ENCODE results near the gene H2AZ2.
"Not testable (repeated sequence)": the region's sequence is repeated elsewhere in the genome, so short reads cannot be mapped to it uniquely, and the experiment has no call there.

H2AZ2 gene

DNA sequence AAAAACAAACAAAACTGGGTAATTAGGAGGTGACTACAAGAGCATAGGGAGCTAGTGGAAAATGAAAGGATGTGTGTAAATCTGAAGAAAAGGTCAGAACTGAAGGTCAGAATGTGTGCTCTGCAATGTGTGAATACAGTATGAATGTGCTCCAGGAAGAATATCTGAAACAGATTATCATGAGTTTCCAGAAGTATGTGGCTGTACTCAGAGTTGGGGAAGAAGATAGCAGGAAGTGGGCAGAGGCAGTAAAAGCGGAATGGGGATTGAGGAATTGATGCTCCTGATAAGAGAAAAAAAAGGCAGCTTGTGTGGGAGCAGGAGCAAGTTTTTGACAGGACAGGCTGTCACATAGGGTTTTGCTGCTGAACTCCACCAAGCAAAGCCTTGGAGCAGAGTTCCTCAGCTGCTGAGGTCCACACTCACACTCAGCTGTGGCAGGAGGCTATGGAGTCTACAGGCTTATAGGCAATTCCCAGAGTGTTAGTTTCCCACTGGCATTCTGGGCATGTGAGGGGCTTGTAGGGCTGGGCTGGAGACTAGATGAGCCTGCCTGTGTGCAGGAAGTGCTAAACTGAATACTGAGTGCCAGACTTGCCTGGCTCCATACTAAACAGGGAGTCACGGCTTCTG lies 22.9 kb downstream of the H2AZ2 start:
- in situ Hi-C loops (cut with MboI; ENCODE audit: low sequenced_read_pairs): loop anchor here (25.0 kb wide), 1 partner anchor 238 kb away; the partner anchor contains the start of gene TMED4

DNA sequence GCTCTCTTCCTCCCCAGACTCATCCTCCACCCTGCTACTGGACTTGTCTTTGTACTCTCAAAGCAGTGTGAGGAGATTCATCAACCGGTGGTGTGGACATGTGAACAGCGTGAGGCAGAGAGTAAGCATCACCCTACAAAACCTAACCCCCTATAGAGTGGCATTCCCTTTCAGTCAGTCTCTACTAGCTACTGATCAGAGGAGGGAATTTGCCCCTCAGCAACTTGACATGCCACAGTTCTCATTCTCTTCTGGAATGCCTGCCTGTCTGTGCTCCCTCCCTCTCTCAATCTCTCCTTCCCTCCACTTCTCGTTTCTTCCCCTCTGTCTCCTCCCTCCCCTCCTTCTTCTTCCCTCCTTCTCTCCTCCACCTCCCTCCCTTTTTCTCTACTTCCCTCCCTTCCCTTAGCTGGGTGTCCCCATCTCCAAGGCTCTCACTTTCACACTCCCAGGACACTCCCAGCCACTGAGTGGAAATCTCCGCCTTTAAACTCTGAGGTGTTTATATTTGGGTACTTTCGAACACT lies 24.6 kb downstream of the H2AZ2 start:
- in situ Hi-C loops (cut with MboI; ENCODE audit: low sequenced_read_pairs): no loop called here

DNA sequence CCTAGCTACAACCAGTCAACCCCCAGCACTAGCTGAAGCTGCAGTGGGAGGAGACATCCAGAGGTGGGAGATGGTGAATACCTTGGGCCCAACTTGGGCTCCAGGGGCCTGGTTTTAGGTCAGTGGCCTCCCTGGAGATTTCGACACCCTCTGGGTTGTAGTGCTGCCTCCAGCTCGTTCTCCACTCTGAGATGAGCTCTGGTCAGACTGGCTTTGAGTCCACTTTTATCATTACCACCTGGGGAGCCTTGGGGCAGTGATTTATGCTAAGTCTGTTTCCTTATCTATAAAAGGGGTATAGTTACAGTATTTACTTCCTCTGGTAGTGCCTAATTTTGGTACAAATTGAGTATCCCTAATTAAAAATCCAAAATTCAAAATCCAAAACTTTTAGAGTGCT lies 28.6 kb downstream of the H2AZ2 start:
- in situ Hi-C loops (cut with MboI; ENCODE audit: low sequenced_read_pairs): no loop called here

DNA sequence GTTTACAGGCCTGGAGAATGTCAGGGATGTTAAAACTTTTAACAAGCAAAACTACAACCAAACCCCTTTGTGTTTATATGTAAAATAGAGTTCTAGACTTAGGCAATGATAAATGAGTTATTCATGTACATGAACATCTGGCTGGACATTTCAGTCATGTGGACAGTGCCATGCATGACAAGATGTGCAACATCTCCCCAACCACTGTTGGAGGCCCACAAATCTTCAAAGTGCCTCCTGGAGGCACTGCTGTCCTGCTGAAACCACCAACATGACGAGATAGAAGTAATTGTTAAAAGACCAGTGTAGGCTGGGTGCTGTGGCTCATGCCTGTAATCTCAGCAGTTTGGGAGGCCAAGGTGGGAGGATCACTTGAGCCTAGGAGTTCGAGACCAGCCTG lies 33.0 kb downstream of the H2AZ2 start:
- in situ Hi-C loops (cut with MboI; ENCODE audit: low sequenced_read_pairs): no loop called here

DNA sequence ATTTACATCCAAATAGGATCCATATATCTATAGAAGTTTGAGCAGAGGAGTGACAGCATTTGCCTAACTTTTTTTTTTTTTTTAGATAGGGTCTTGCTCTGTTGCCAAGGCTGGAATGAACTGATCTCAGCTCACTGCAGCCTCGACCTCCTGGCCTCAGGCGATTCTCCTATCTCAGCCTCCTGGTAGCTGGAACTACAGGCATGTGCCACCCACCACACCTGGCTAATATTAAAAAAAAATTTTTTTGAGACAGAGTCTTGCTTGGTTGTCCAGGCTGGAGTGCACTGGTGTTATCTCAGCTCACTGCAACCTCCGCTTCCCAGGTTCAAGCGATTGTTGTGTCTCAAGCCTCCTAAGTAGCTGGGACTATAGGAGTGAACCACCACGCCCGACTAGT lies 36.3 kb downstream of the H2AZ2 start:
- in situ Hi-C loops (cut with MboI; ENCODE audit: low sequenced_read_pairs): no loop called here

DNA sequence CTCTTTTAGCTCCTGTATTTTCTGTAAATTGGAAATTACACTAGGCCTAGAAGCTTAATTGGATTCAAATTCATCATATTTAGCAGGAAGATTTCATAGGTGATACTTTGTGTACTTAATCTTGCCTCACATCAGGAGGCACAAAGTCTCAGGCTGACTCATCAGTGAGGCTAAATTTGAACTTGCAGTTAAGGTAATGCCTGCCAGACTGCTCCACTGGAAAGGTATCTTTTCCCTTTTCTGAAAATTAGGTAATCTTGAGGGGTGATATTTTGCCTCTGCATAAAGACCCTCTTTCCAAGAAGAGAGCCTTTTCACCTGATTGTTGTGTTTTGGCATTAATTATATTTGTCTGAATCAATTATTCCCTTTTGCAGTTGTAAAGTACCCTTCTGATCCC lies 36.8 kb downstream of the H2AZ2 start:
- in situ Hi-C loops (cut with MboI; ENCODE audit: low sequenced_read_pairs): no loop called here

DNA sequence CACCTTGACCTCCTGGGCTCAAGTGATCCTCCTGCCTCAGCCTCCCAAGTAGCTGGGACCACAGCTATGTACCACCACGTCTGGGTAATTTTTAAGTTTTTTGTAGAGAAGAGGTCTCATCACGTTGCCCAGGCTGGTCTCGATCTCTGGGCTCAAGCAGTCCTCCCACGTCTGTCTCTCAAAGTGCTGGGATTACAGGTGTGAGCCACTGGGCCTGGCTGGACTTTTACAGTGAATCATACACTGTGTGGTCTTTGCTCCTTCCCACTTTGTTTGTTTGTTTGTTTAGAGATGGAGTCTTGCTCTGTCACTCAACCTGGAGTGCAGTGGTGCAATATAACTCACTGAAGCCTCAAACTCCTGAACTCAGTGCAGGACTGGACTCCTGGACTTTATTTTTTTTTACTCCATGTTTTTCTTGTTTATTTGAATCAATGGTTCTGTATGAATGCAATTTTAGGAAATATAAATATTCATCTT lies 38.9 kb downstream of the H2AZ2 start:
- in situ Hi-C loops (cut with MboI; ENCODE audit: low sequenced_read_pairs): no loop called here

DNA sequence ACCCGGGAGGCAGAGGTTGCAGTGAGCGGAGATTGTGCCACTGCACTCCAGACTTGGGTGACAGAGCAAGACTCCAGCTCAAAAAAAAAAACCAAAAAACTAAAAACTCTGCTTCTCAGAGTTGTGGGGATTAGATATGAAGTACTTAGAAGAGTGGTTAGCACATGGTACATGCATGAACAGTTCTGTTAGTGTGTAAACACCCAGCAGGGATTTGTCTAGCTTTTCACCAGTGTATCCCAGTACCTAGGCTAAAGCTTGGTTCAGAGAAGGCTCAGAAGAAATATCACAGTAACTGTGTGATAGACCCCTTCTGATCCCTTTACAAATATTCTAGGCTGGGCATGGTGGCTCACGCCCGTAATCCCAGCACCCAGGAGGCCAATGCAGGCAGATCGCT lies 41.9 kb downstream of the H2AZ2 start:
- in situ Hi-C loops (cut with MboI; ENCODE audit: low sequenced_read_pairs): no loop called here

DNA sequence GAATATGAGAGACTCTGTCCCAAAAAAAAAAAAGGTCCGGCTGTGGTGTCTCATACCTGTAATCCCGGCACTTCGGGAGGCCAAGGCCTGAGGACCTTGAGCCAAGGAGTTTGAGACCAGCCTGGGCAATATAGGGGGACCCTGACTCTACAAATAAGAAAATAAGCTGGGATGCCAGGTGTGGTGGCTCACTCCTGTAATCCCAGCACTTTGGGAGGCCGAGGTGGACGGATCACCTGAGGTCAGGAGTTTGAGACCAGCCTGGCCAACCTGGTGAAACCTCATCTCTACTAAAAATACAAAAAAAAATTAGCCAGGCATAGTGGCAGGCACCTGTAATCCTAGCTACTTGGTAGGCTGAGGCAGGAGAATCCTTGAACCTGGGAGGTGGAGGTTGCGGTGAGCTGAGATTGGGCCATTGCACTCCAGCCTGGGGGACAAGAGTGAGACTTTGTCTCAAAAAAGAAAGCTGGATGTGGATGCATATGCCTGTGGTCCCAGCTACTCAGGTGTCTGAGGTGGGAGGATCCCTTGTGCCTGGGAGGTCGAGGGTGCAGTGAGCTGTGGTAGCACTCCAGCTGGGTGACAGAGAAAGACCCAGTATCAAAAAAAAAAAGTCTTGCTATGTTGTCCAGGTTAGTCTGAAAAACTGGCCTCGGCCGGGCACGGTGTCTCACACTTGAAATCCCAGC lies 43.9 kb downstream of the H2AZ2 start:
- in situ Hi-C loops (cut with MboI; ENCODE audit: low sequenced_read_pairs): not testable (repeated sequence)

DNA sequence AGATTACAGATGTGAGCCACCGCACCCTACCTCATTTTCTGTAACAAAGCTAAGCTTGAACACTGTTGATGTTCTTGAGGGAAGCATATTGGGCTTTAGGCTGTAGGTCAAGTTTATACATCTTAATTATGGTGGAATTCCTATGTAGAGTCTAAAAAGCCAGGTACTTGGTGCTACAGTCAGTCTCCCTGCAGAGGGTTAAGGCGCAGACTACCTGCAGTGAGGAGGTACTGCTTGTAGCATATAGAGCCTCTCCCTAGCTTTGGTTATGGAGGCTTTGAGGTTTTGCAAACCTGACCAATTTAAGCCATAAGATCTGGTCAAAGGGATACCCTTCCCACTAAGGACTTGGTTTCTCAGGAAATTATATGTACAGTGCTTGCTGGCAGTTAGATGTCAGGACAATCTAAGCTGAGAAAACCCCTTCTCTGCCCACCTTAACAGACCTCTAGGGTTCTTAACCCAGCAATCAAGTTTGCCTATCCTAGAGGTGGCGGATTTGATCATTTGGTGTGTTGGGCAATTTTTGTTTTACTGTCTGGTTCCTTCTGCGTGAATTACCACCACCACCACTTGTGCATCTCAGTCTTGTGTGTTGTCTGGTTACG lies 45.4 kb downstream of the H2AZ2 start:
- in situ Hi-C loops (cut with MboI; ENCODE audit: low sequenced_read_pairs): no loop called here

DNA sequence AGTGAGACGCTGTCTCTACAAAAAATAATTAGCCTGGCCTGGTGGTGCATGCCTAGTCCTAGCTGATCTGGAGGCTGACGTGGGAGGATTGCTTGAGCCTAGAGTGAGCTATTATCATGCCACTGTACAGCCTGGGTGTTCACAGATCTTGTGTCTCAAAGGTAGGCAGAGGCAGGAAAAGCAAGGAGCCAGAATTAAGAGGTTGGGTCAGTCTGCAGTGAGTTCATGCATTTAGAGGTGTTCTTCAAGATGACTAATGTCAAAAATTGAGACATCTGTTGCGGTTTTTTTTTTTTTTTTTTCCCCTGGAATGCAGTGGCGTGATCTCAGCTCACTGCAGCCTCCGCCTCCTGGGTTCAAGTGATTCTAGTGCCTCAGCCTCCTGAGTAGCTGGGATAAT lies 46.0 kb downstream of the H2AZ2 start:
- in situ Hi-C loops (cut with MboI; ENCODE audit: low sequenced_read_pairs): no loop called here

DNA sequence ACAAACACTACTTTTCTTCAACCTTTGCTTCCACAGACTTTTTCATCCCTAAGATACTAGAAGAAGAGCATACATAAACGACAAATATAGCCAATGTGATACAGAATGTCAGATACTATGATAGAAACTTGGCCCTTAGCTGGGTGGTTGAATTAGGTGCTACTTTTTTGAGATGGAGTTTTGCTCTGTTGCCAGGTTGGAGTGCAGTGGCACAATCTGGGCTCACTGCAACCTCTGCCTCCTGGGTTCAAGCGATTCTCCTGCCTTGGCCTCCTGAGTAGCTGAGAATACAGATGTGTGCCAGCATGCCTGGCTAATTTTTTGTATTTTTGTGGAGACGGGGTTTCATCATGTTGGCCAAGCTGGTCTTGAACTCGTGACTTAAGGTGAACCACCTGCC lies 47.9 kb downstream of the H2AZ2 start:
- in situ Hi-C loops (cut with MboI; ENCODE audit: low sequenced_read_pairs): no loop called here

DNA sequence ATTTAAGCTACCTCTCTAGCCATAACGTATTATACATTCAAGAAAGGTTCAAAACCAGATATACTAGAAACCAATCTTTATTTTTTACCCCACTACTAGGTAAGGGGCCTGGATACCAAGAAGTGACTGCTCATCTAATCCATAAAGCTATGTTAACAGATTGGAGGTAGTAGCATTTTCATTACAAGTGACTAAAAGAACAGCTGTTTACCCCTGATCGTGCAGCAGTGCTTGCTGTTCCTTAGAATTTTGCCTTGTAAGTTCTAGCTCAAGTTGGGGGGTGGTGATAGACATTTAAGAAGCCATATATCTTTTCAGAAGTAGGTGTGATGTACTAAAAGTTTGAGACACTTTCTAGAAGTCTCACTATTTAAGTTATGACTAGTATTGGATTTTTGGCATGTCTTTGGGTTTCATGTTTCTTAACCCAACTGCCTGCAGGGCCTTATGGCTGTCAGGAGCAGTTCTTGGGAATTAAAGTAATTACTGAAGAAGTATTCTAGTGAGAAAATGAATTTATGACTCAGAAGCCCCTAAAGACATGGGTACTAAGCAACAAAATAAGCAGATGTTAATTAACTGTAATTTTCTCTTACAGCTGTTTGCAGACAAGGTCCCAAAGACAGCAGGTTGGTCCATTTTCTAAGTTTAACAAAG lies 49.1 kb downstream of the H2AZ2 start:
- in situ Hi-C loops (cut with MboI; ENCODE audit: low sequenced_read_pairs): no loop called here

DNA sequence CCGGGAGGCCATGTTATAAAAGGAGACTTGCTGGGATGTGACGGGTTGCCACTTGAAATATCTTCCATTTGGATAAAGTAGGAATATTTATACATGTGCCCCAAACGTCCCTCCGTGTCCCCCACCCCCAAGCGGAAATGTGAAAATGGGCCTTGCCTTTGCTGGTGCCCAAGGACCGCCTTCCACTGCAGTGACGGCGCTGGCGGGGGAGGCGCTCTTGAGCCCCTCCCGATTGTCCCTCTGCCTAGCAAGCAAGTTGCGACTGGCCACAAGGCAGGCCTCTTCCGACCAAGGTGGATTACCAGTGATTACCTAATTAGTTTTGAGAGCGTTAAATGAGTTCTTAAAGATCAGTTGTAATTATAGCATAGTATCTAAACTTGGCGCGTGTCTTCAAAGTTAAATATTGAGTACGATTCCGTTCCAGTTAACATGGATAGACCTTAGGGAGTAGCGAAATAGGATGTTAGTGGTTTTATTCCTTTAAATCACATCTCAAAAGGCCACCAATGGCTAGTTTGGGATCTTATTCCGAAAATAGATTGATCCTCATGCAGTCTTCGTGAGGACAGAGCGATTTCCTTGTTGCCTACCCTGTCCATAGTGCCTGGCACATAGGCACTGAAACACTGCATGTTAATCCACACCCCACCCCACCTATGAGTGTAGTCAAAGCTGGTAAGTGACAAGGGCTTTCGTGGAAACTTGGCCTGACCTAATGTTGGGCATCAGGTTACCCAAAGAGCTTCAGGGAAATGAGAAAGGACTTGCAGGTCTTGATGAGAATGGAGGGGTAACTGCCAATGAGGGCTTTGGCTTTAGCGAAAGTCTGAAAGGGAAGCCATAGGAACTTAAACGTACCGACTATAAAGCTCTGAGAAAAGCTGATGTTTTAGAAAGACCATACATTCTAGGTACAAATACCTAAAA lies 50.3 kb downstream of the H2AZ2 start:
- in situ Hi-C loops (cut with MboI; ENCODE audit: low sequenced_read_pairs): no loop called here

DNA sequence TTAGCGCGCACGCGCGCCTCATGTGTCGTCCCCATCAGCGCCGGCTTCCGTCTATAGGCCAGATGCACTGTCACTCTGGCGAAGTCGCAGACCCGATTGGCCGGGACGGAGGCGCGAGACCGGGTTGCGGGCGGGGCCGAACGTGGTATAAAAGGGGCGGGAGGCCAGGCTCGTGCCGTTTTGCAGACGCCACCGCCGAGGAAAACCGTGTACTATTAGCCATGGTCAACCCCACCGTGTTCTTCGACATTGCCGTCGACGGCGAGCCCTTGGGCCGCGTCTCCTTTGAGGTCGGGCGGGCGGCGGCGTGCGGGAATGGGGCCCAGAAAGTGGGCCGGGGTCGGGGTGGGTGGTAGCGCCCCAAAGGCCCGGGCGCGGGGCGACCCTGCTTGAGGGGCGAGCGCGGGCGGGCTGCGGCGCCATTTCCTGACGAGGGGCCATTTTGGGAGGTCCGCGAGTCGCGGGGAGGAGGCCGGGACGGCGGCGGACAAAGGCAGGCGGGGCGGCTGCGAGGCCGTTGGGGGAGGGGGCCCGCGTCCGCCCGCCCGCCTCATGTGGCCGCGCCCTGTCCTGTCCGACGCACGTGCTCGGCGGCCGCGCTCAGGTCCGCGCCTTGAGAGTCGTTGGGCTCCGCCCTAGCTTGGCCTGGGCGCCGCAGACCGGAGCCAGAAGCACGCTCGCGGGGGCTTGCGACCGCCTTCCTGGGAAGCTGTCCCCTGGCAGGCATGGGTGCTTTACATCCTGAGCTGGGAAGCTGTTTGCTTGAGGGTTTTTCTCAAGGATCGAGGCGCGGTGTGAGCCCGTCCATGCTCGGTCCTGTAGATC lies 51.2 kb downstream of the H2AZ2 start, which contains the start of gene PPIA:
Gene PPIA (plus strand): TSS at position 178 of the 825 bp plus-strand sequence. CDS start 44 bp downstream, at position 222.
- in situ Hi-C loops (cut with MboI; ENCODE audit: low sequenced_read_pairs): no loop called here

DNA sequence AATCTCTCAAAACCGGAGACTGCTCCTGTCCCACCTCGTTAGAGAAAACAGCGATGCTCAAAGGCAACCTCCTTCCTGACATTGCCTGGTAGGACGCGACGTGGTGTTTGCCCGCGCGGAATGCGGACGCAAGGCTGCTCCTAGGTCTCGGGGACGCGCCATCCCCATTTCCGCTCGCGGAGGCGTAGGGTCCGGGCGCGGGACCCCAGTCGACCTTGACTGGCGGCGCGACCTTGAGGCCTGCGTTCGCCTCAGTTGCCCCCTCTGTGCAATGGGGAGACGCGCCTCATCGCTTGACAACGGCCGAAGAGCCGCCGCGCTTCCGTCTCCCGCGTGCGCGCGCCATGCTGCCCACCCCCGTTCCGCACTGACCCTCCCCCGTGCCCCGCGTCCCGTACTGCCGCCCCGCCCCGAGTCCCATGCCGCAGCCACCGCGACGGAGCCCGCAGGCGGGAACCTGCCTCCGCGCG lies 51.8 kb downstream of the H2AZ2 start:
- in situ Hi-C loops (cut with MboI; ENCODE audit: low sequenced_read_pairs): no loop called here

DNA sequence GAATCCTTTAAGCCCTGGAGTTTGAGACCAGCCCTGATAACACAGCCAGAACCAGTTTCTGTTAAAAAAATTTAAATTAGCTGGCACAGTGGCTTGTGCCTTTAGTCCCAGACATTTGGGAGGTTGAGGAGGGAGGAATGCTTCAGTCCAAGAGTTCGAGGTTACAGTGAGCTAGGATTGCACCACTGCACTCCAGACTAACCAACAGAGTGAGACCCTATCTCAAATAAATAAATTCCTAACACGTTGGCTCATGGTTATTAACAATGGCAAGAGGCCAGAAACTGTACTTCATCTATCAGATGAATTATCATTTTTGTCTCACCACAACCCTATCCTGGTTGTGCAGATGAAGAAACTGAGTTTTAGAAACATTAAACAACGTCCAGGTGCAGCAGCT lies 53.6 kb downstream of the H2AZ2 start:
- in situ Hi-C loops (cut with MboI; ENCODE audit: low sequenced_read_pairs): no loop called here

DNA sequence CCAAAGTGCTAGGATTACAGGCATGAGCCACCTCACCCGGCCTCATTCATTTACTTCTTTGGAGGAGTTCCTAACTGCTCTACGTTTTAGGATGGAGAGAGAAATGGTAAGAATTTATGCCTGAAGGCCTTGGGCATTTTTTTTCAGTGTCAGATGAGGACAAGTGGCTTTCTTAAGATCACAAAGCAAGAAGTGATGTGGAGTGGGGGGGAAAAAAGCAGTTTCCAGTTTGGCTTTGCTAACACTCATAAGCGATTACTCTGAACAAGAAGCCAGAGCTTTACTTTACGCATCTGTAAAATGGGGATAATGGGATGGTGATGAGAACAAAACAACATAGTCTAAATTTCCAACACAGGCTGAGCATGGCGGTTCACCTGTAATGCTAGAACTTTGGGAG lies 54.0 kb downstream of the H2AZ2 start:
- in situ Hi-C loops (cut with MboI; ENCODE audit: low sequenced_read_pairs): no loop called here

Data from HL-60/S4 treated with phorbol 12-myristate 13-acetate at 8.2 ng/mL for 4 days and 3 days (cell line).